WTC11 (cell line): ENCODE data around the gene DUSP19. TPM values are rescaled to one million over a fixed set of nuclear protein-coding genes. Genes with fewer than 3 reads are reported as not detected.

Experiments used
- ATAC-seq: fragments of 200-7000 bp; cut with Tn5 transposase; 2 replicates; pipeline ENCODE4 v1.10.0; 2021; ENCODE audit warnings: mild to moderate bottlenecking, moderate library complexity
- CTCF ChIA-PET: fragments of 300-600 bp; sonication (Branson Sonifier 250); formaldehyde crosslinking; loops from one replicate; lab custom pipeline; 2021; ENCODE audit warnings: antibody characterized with exemption; lab: Charles Lee
- POLR2A ChIA-PET: fragments of 350-600 bp; sonication (Branson Sonifier 250); formaldehyde crosslinking; loops from one replicate; lab custom pipeline; 2021; ENCODE audit warnings: antibody characterized with exemption; lab: Charles Lee
- DNase-seq: peaks from one replicate; pipeline ENCODE4 v3.0.0; 2021; ENCODE audit warnings: low spot score
- H3K27ac Mint-ChIP-seq: 2 replicates; pipeline ENCODE4 v1.8.0; 2021; ENCODE audit warnings: mixed read lengths
- H3K27me3 Mint-ChIP-seq: 2 replicates; pipeline ENCODE4 v1.8.0; 2021; ENCODE audit warnings: low read depth, mild to moderate bottlenecking, moderate library complexity, mixed read lengths
- H3K36me3 Mint-ChIP-seq: 2 replicates; pipeline ENCODE4 v1.8.0; 2021; ENCODE audit warnings: mixed read lengths
- H3K4me1 Mint-ChIP-seq: 2 replicates; pipeline ENCODE4 v1.8.0; 2022; ENCODE audit warnings: mixed read lengths
- H3K4me3 Mint-ChIP-seq: 2 replicates; pipeline ENCODE4 v1.8.0; 2021; ENCODE audit warnings: mild to moderate bottlenecking, moderate library complexity, mixed read lengths
- H3K9me3 Mint-ChIP-seq: 2 replicates; pipeline ENCODE4 v1.8.0; 2021; ENCODE audit warnings: mixed read lengths
- EMX1 ChIP-seq: fragments of 250-450 bp; sonication (Bioruptor Pico); IDR thresholded peaks from 2 replicates; pipeline ENCODE4 v1.8.0; 2021; ENCODE audit warnings: mild to moderate bottlenecking
- FOXP1 ChIP-seq: sonication (generic); formaldehyde crosslinking; IDR thresholded peaks from 2 replicates; pipeline ENCODE4 v1.8.0; 2022; ENCODE audit warnings: missing genetic modification reagents, mild to moderate bottlenecking, moderate library complexity, borderline replicate concordance
- IRF2 ChIP-seq: sonication (generic); formaldehyde crosslinking; IDR thresholded peaks from 2 replicates; pipeline ENCODE4 v1.8.0; 2022; ENCODE audit warnings: low read depth, missing genetic modification reagents, borderline replicate concordance
- KAT7 ChIP-seq: sonication (generic); formaldehyde crosslinking; IDR thresholded peaks from 2 replicates; pipeline ENCODE4 v1.8.1; 2023; ENCODE audit warnings: missing genetic modification reagents, mild to moderate bottlenecking, borderline replicate concordance
- OVOL2 ChIP-seq: fragments of 250-450 bp; sonication (Bioruptor Pico); IDR thresholded peaks from 2 replicates; pipeline ENCODE4 v1.9.0; 2021; ENCODE audit warnings: mild to moderate bottlenecking, borderline replicate concordance
- RELA ChIP-seq: sonication (generic); formaldehyde crosslinking; IDR thresholded peaks from 2 replicates; pipeline ENCODE4 v1.8.1; 2022; ENCODE audit warnings: missing genetic modification reagents, mild to moderate bottlenecking, borderline replicate concordance
- SMAD3 ChIP-seq: sonication (generic); formaldehyde crosslinking; IDR thresholded peaks from 2 replicates; pipeline ENCODE4 v1.8.0; 2022; ENCODE audit warnings: missing genetic modification reagents, mild to moderate bottlenecking, borderline replicate concordance
- SP1 ChIP-seq: sonication (generic); formaldehyde crosslinking; conservative IDR thresholded peaks from 2 replicates; pipeline ENCODE4 v1.8.1; 2022; ENCODE audit warnings: missing genetic modification reagents
- TCF7 ChIP-seq: sonication (generic); formaldehyde crosslinking; IDR thresholded peaks from 2 replicates; pipeline ENCODE4 v1.8.0; 2022; ENCODE audit warnings: mild to moderate bottlenecking, low read depth, missing genetic modification reagents, moderate library complexity
- TEAD1 ChIP-seq: sonication (generic); formaldehyde crosslinking; IDR thresholded peaks from 2 replicates; pipeline ENCODE4 v1.8.0; 2022; ENCODE audit warnings: mild to moderate bottlenecking, missing genetic modification reagents
- TP53 ChIP-seq: sonication (generic); formaldehyde crosslinking; IDR thresholded peaks from 2 replicates; pipeline ENCODE4 v1.8.1; 2023; ENCODE audit warnings: mild to moderate bottlenecking, missing genetic modification reagents
- ZNF232 ChIP-seq: sonication (generic); formaldehyde crosslinking; IDR thresholded peaks from 2 replicates; pipeline ENCODE4 v1.8.0; 2022; ENCODE audit warnings: mild to moderate bottlenecking, missing genetic modification reagents
- total RNA-seq: library from RNA; stranded (reverse); gene quantifications from 3 replicates; pipeline ENCODE4 v1.2.3, GENCODE V29; 2021
- TF ChIP-seq, protein P1 (sequence below): fragments of 250-450 bp; sonication (Bioruptor Pico); IDR thresholded peaks from 2 replicates; pipeline ENCODE4 v1.9.0; 2021; ENCODE audit warnings: moderate library complexity, mild to moderate bottlenecking, inconsistent platforms, borderline replicate concordance
- TF ChIP-seq, protein P2 (sequence below): sonication (generic); formaldehyde crosslinking; IDR thresholded peaks from 2 replicates; pipeline ENCODE4 v1.8.1; 2022; ENCODE audit warnings: mild to moderate bottlenecking, moderate library complexity, missing genetic modification reagents
- TF ChIP-seq, protein P3 (sequence below): sonication (generic); formaldehyde crosslinking; IDR thresholded peaks from 2 replicates; pipeline ENCODE4 v1.8.1; 2023; ENCODE audit warnings: mild to moderate bottlenecking, missing genetic modification reagents
- TF ChIP-seq, protein P4 (sequence below): sonication (generic); formaldehyde crosslinking; IDR thresholded peaks from 2 replicates; pipeline ENCODE4 v1.8.1; 2023; ENCODE audit warnings: mild to moderate bottlenecking, missing genetic modification reagents, moderate library complexity
- TF ChIP-seq, protein P5 (sequence below): sonication (generic); formaldehyde crosslinking; IDR thresholded peaks from 2 replicates; pipeline ENCODE4 v1.8.0; 2022; ENCODE audit warnings: mild to moderate bottlenecking, missing genetic modification reagents
- TF ChIP-seq, protein P6 (sequence below): sonication (generic); formaldehyde crosslinking; IDR thresholded peaks from 2 replicates; pipeline ENCODE4 v1.8.0; 2023; ENCODE audit warnings: mild to moderate bottlenecking, missing genetic modification reagents
- TF ChIP-seq, protein P7 (sequence below): sonication (generic); formaldehyde crosslinking; IDR thresholded peaks from 2 replicates; pipeline ENCODE4 v1.8.0; 2022; ENCODE audit warnings: mild to moderate bottlenecking, missing genetic modification reagents
- TF ChIP-seq, protein P8 (sequence below): fragments of 250-450 bp; sonication (Bioruptor Pico); IDR thresholded peaks from 2 replicates; pipeline ENCODE4 v1.9.0; 2021; ENCODE audit warnings: mild to moderate bottlenecking
- TF ChIP-seq, protein P9 (sequence below): fragments of 250-450 bp; sonication (Bioruptor Pico); IDR thresholded peaks from 2 replicates; pipeline ENCODE4 v2.1.2; 2022; ENCODE audit warnings: mild to moderate bottlenecking, moderate library complexity
- TF ChIP-seq, protein P10 (sequence below): sonication (generic); formaldehyde crosslinking; IDR thresholded peaks from 2 replicates; pipeline ENCODE4 v1.8.1; 2022; ENCODE audit warnings: low read depth, mild to moderate bottlenecking, moderate library complexity, missing genetic modification reagents, borderline replicate concordance

The DUSP19 gene
- total RNA-seq, 1 experiment from 2014 or later = 3.9 TPM

DNA sequence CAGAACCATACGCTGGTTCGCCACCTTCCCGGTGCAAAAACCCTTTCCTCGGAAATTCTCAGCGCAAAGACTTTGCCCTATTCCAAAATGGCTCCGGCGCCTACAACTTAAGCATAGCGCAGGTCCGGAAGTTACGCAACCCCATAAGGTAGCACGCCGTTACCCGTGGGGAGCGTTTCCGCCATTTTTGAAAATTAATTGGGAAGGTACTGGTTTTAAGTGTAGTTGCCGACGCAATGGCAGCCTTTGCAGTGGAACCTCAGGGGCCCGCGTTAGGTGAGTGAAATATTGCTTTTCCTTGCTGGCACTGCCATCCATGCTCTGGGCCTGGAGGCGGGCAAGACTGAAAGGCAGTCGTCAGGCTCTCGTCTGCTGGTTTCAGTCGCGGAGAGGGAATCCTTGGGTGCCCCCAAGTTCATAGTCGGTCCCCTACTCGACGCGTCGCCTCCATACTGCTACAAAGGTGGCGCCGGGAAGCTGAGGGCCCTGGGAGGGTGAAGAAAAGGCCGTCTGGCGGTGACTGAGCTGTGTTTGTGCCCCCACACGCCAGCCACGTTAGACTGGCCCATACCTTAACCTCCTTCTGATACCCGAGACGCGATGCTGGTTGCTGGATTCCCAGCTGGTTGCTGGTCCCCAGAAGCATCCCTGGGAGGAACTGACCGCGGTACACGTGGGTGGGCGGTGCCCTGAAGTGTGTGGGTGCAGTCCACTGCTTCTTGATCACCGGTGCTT lies 45.8 kb downstream of the DUSP19 start, which contains the start of gene NUP35 (continued):
- TF ChIP-seq, protein P1, sequence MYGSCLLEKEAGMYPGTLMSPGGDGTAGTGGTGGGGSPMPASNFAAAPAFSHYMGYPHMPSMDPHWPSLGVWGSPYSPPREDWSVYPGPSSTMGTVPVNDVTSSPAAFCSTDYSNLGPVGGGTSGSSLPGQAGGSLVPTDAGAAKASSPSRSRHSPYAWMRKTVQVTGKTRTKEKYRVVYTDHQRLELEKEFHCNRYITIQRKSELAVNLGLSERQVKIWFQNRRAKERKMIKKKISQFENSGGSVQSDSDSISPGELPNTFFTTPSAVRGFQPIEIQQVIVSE (CRISPR knock-in tag) = no peak
- TF ChIP-seq, protein P2, sequence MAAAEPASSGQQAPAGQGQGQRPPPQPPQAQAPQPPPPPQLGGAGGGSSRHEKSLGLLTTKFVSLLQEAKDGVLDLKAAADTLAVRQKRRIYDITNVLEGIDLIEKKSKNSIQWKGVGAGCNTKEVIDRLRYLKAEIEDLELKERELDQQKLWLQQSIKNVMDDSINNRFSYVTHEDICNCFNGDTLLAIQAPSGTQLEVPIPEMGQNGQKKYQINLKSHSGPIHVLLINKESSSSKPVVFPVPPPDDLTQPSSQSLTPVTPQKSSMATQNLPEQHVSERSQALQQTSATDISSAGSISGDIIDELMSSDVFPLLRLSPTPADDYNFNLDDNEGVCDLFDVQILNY (CRISPR knock-in tag) = 0 out of 2 replicates have a peak, but pooled peaks have one; percentile 22
- TF ChIP-seq, protein P3, sequence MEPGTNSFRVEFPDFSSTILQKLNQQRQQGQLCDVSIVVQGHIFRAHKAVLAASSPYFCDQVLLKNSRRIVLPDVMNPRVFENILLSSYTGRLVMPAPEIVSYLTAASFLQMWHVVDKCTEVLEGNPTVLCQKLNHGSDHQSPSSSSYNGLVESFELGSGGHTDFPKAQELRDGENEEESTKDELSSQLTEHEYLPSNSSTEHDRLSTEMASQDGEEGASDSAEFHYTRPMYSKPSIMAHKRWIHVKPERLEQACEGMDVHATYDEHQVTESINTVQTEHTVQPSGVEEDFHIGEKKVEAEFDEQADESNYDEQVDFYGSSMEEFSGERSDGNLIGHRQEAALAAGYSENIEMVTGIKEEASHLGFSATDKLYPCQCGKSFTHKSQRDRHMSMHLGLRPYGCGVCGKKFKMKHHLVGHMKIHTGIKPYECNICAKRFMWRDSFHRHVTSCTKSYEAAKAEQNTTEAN = peak; percentile 66; the same call in 1 of the 2 replicates
- no peak for TF ChIP-seq TP53 (CRISPR knock-in tag)
- TF ChIP-seq SP1 (CRISPR knock-in tag) = peak; percentile 71
- TF ChIP-seq, protein P4, sequence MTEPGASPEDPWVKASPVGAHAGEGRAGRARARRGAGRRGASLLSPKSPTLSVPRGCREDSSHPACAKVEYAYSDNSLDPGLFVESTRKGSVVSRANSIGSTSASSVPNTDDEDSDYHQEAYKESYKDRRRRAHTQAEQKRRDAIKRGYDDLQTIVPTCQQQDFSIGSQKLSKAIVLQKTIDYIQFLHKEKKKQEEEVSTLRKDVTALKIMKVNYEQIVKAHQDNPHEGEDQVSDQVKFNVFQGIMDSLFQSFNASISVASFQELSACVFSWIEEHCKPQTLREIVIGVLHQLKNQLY (CRISPR knock-in tag) = no peak
- TF ChIP-seq, protein P5, sequence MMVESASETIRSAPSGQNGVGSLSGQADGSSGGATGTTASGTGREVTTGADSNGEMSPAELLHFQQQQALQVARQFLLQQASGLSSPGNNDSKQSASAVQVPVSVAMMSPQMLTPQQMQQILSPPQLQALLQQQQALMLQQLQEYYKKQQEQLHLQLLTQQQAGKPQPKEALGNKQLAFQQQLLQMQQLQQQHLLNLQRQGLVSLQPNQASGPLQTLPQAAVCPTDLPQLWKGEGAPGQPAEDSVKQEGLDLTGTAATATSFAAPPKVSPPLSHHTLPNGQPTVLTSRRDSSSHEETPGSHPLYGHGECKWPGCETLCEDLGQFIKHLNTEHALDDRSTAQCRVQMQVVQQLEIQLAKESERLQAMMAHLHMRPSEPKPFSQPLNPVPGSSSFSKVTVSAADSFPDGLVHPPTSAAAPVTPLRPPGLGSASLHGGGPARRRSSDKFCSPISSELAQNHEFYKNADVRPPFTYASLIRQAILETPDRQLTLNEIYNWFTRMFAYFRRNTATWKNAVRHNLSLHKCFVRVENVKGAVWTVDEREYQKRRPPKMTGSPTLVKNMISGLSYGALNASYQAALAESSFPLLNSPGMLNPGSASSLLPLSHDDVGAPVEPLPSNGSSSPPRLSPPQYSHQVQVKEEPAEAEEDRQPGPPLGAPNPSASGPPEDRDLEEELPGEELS (CRISPR knock-in tag) = peak; percentile 54; the same call in 1 of the 2 replicates
- no peak for TF ChIP-seq IRF2 (CRISPR knock-in tag)
- TF ChIP-seq, protein P6, sequence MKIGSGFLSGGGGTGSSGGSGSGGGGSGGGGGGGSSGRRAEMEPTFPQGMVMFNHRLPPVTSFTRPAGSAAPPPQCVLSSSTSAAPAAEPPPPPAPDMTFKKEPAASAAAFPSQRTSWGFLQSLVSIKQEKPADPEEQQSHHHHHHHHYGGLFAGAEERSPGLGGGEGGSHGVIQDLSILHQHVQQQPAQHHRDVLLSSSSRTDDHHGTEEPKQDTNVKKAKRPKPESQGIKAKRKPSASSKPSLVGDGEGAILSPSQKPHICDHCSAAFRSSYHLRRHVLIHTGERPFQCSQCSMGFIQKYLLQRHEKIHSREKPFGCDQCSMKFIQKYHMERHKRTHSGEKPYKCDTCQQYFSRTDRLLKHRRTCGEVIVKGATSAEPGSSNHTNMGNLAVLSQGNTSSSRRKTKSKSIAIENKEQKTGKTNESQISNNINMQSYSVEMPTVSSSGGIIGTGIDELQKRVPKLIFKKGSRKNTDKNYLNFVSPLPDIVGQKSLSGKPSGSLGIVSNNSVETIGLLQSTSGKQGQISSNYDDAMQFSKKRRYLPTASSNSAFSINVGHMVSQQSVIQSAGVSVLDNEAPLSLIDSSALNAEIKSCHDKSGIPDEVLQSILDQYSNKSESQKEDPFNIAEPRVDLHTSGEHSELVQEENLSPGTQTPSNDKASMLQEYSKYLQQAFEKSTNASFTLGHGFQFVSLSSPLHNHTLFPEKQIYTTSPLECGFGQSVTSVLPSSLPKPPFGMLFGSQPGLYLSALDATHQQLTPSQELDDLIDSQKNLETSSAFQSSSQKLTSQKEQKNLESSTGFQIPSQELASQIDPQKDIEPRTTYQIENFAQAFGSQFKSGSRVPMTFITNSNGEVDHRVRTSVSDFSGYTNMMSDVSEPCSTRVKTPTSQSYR (CRISPR knock-in tag) = peak; percentile 13; the same call in 1 of the 2 replicates

DNA sequence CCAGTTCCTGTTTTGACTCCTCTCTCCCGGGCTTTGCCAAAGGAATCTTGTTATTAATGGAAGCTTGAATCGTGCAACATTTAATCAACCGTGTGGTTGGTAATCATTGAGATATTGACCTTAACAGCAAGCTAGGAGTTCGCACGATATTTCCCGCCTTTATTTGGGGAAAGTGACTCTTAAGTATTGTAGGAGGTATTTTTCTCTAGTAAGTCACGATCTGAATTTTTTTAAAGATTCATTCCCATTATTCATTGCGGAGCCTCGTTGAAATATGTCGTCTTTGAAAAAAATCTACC lies 46.4 kb downstream of the DUSP19 start:
- peak overlapping the region; percentile 99 for H3K27ac Mint-ChIP-seq
- peaks cover 28% of the 10 kb centered on the region for H3K4me1 Mint-ChIP-seq
- H3K4me3 Mint-ChIP-seq = peak overlapping the region; percentile 96
- no peaks in the 10 kb centered on the region; the same call in 1 of the 2 replicates for H3K27me3 Mint-ChIP-seq
- H3K9me3 Mint-ChIP-seq = no peaks in the 10 kb centered on the region
- ATAC-seq (no peak), DNase-seq (no peak)
- ChIA-PET CTCF (interaction anchor here (0.8 to 2.0 kb wide), 3 partner anchors 48 to 257 kb away, joined by 3 to 8 read pairs (median 4); no protein-coding TSS in a partner anchor), POLR2A (interaction anchor here (0.7 to 1.3 kb wide), 6 partner anchors 8 to 258 kb away, joined by 3 to 6 read pairs (median 3); partner anchors contain the start of gene FRZB)
- H3K36me3 Mint-ChIP-seq = peaks cover 14% of the 10 kb centered on the region
- no peak for TF ChIP-seq KAT7 (CRISPR knock-in tag)
- no peak for TF ChIP-seq ZNF232 (CRISPR knock-in tag)
- TF ChIP-seq RELA (CRISPR knock-in tag) = no peak
- no peak for TF ChIP-seq SMAD3
- no peak for TF ChIP-seq EMX1 (CRISPR knock-in tag)
- no peak for TF ChIP-seq FOXP1
- TF ChIP-seq, protein P7, sequence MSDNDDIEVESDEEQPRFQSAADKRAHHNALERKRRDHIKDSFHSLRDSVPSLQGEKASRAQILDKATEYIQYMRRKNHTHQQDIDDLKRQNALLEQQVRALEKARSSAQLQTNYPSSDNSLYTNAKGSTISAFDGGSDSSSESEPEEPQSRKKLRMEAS = no peak
- no peak for TF ChIP-seq TEAD1 (CRISPR knock-in tag)
- TF ChIP-seq OVOL2 = no peak
- TF ChIP-seq, protein P8, sequence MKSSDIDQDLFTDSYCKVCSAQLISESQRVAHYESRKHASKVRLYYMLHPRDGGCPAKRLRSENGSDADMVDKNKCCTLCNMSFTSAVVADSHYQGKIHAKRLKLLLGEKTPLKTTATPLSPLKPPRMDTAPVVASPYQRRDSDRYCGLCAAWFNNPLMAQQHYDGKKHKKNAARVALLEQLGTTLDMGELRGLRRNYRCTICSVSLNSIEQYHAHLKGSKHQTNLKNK (CRISPR knock-in tag) = no peak
- TF ChIP-seq, protein P9, sequence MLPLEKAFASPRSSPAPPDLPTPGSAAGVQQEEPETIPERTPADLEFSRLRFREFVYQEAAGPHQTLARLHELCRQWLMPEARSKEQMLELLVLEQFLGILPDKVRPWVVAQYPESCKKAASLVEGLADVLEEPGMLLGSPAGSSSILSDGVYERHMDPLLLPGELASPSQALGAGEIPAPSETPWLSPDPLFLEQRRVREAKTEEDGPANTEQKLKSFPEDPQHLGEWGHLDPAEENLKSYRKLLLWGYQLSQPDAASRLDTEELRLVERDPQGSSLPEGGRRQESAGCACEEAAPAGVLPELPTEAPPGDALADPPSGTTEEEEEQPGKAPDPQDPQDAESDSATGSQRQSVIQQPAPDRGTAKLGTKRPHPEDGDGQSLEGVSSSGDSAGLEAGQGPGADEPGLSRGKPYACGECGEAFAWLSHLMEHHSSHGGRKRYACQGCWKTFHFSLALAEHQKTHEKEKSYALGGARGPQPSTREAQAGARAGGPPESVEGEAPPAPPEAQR (CRISPR knock-in tag) = no peak
- TF ChIP-seq, protein P10, sequence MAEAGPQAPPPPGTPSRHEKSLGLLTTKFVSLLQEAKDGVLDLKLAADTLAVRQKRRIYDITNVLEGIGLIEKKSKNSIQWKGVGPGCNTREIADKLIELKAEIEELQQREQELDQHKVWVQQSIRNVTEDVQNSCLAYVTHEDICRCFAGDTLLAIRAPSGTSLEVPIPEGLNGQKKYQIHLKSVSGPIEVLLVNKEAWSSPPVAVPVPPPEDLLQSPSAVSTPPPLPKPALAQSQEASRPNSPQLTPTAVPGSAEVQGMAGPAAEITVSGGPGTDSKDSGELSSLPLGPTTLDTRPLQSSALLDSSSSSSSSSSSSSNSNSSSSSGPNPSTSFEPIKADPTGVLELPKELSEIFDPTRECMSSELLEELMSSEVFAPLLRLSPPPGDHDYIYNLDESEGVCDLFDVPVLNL = no peak
- TF ChIP-seq TCF7 = no peak
